Embryonic facial prominence (tissue), 1 donor: ENCODE data around the gene ADGRG6.
"Not testable (repeated sequence)": the region's sequence is repeated elsewhere in the genome, so short reads cannot be mapped to it uniquely, and the experiment has no call there.

Source experiments
- DNase-seq: peaks from one replicate; pipeline ENCODE4 v3.0.0-alpha.2; 2016; ENCODE audit errors: extremely low spot score

Gene ADGRG6

DNA sequence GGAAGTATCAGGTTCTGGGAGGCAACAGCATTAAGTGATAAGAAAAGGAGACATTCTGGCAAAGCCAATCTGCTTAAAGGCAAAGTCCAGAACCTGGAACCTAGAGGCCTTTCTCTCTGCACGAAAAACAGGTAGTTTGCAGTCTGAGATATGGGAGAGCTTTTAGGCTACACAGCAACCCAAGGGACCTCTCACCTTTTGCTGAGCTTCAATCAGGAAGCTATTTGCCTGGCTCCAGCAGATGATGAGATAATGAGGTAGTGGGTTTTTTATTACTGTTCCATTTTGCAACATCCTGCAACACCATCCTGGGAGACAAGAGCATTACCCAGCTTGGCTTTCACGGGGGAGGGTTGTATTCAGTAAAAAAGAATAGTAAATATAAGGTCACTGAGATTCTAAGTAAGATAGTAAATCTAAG is 143.1 kb downstream of the ADGRG6 start:
- no peak for DNase-seq

DNA sequence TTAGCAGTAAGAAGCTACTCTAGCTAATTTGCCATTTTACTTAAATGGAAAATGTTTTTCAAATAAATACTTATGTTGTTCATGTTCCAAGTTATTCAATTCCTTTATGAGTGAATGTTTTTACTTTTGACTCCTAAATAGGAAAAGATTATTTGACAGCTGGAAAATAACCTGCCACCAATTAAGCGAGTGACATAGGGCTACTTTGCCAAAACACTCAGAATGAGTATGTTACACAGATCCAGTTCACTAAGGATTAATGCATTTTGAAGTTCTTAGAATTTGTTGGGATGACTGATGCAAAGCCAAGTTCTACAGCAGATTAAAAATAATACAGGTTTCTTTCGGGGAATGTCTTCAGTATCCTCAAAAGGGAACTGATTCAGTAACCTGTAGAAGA is 144.4 kb downstream of the ADGRG6 start:
- no peak for DNase-seq

DNA sequence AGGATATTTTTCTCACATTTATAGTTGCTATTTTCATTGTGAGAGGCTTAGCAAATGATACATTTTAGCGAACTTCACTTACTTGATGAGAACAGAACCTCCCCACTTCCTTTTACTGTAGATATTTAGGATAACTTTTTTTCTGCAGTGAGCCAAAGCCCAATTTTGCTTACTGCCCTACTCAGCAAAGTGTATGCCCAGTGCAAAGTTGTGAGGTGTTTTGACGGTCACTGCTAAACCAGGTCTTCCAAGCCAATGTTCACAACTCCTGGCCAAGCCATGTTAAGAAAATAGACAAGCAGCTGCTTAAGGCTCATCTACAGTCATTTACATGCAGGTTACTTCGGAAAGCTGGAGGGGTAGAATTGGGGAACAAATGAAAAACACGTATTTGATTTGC is 144.8 kb downstream of the ADGRG6 start:
- no peak for DNase-seq

DNA sequence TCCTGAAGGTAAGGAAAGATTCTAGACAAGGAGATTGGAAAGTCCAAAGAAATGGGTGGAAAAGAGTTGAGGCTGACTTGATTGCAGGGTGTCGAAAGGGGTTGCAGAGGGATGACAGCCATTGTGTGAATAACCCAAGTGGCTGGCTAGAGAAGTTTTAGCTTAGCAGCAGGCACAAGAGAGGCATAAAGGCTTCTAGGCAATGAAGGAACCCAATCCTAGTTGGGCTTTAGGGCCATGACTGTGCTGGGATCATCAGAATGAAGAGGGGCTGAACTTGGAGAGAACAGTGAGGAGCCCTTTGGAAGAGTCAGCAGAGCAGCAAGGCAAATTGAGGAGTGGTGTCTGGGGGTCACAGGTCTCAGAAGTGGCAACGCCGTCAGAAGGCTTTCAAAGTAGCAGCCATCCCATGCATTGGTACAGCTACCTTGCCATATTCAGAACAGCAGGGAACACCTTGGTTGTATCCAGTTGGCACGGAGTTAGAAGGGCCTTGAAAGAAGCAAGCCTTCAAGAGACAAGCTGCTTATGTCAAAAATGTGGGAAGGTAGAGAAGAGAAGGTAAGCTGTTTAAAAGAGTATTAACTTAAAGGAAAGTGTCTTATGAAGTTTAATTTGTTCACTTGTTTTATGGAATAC is 146.4 kb downstream of the ADGRG6 start:
- DNase-seq = no peak

DNA sequence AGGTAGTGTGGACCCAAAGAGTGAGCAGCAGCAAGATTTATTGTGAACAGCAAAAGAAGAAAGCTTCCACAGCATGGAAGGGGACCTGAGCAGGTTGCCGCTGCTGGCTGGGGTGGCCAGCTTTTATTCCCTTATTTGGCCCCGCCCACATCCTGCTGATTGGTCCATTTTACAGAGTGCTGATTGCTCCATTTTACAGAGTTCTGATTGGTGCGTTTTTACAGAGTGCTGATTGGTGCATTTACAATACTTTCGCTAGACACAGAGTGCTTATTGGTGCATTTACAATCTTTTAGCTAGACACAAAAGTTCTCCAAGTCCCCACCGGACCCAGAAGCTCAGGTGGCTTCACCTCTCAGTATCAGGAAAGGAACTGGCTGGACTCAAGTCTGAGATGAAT is 149.0 kb downstream of the ADGRG6 start:
- not testable (repeated sequence) for DNase-seq

DNA sequence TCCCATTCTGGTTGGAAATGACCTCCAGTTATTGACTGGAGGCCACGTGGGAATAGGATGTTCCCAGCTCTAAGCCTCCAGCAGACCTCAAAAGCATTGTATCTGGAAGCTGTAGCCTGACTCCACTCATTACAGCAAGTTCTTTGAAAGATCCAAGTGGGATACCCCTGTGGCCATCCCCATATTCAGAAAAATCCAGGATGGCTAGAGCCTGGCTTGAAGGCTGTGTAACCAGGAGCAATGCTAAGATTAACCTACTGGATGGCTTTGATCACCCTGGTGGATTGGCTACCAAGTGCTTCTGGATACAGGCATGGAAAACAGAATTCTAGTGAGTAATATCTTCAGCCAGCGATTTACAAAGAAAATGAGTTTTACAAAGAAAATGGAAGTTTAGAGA is 151.2 kb downstream of the ADGRG6 start:
- no peak for DNase-seq

DNA sequence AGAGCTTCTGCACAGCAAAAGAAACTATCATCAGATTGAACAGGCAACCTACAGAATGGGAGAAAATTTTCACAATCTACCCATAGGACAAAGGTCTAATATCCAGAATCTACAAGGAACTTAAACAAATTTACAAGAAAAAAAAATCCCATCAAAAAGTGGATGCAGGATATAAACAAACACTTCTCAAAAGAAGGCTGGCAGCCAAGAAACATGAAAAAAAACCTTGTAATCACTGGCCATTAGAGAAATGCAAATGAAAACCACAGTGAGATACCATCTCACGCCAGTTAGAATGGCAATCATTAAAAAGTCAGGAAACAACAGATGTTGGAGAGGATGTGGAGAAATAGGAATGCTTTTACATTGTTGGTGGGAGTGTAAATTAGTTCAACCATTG is 152.4 kb downstream of the ADGRG6 start:
- not testable (repeated sequence) for DNase-seq

DNA sequence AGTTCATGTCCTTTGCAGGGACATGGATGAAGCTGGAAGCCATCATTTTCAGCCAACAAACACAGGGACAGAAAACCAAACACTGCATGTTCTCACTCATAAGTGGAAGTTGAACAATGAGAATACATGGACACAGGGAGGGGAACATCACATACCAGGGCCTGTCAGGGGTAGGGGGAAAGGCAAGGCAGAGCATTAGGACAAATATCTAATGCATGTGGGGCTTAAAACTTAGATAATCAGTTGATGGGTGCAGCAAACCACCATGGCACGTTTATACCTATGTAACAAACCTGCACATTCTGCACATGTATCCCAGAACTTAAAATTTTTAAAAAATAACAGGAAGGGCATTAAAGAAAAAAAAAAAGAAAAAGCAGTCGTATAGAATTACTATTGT is 153.0 kb downstream of the ADGRG6 start:
- DNase-seq = not testable (repeated sequence)

DNA sequence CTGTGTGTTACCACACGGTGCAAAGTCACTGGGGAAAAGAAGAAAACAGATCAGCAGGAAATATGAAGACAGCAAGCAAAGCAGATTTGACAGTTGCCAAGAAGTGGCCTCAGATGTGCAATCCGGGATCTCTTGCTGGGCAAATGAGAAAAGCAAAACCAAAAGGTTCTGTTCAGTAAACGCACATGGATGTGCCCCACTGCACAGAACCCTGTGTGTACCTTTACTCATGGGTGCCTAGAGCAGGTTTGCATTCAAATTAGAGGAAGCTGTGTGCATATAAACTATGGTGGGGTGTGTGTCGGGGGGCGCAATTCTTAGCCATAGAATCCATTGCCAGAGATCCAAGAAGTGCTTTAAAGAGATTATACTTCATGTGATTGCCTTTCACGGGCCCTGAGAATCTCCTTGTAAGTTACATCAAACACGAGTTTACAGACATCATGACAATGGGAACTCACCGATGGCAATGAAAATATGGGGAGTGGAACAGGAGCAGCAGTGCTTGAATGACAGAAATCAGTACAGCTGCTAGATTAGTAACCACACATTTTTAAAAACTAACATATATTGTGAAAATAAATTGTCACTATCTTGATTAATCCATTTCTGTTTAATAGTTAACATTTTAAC is 154.3 kb downstream of the ADGRG6 start:
- no peak for DNase-seq

DNA sequence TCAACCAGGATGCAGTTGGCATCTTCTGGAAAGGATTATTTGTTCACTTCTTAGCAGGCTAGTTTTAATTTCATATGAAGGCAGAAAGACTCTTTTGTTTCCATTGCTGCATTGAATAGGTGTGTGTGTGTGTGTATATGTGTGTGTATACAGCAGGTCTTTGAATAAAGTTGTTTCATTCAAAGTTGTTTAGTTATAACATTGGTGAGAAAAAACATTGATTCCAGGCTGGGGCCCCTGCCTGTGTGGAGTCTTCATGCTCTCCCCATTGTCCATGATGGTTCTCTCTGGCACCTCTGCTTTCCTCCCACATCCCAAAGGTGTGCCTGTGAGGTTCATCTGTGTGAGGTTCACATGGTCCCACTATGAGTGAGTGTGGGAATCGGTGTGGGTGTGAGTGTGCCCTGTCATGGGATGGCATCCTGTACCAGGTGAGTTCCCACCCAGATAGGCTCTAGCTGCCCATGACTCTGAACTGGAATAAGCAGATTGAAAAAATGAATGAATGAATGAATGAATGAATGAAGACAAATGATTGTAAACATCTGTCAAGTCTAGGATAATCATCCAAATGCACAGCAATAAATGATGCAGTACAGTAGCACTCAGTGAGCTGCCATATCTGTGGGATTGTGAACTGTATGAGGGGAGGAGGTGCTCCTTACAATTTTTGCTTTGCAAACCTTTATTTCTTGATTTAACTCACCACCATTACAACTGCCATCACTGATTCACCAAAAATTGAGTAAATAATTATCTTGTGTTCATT is 156.0 kb downstream of the ADGRG6 start:
- DNase-seq = no peak

DNA sequence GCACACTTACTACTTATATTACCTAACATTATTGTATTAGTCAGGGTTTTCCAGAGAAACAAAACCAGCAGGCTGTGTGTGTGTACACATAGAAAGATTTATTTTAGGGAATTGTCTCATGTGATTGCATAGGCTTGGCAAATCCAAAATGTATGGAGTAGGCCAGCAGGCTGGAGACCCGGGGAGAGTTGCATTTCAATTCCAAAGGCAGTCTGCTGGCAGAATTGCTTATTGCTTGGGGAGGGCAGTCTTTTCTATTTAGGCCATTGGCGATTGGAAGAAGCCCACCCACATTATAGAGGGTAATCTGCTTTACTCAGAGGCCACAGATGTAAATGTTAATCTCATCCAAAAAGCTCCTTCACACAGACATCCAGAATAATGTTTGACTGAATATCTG is 157.0 kb downstream of the ADGRG6 start:
- DNase-seq = no peak

DNA sequence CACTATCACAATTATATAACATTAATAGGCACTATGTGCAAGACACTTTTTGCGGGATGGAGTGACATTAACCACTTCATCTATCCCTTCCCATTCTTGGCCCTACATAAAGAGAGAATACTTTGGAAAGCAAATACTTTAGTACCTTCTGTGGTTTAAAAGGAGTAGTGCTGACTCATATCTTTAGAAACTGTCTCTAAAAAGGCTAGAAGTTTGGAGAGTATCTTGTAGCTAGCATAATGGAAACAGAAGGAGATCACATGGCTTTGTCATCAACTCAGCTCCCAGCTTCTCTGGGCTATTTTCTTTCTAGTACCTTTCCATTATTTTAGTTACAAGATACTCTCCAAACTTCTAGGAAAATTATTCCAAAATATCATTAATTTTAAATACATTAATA is 157.5 kb downstream of the ADGRG6 start:
- no peak for DNase-seq

DNA sequence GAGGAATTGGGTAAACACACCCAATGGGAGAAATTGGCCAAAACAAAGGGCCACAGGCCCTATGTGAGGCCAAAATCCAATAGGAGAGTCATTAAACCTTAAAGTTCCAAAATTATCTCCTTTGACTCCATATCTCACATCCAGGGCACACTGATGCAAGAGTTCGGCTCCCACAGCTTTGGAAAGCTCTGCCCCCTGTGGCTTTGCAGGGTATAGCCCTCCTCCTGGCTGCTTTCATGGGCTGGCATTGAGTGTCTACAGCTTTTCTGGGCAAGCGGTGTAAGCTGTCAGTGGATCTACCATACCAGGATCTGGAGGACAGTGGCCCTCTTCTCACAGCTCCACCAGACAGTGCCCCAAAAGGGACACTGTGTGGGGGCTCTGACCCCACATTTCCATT is 160.5 kb downstream of the ADGRG6 start:
- DNase-seq = no peak

DNA sequence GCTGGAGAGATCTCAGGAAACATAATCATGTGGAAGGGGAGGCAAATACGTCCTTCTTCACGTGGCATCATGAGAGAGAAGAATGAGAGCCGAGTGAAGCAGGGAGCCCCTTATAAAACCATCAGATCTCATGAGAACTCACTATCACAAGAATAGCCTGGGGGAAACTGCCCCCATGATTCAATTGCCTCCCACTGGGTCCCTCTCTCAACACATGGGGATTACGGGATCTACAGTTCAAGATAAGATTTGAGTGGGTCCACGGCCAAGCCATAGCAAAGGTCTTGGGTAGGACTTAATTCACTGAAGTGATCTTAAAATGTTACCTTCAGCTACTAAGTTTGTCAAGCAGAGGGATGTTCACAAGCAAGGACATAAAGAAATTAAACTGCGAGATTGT is 162.2 kb downstream of the ADGRG6 start:
- DNase-seq = no peak

DNA sequence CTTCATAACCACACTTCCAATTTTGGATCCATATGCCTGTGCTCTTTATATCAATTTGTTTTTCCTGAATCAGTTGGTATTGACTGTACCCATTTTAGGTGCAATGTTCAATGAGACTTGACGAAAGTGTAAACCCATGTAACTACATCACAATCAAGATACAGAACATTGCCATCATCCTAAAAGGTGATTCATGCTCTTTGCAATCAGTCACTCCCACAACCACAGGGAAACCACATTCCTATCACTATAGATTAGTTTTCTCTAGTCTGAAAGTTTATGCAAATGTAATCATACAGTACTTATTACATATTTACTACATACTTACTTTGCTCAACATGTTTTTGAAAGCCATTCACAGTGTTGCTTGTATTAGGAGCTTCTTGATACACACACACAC is 167.4 kb downstream of the ADGRG6 start:
- DNase-seq = no peak

DNA sequence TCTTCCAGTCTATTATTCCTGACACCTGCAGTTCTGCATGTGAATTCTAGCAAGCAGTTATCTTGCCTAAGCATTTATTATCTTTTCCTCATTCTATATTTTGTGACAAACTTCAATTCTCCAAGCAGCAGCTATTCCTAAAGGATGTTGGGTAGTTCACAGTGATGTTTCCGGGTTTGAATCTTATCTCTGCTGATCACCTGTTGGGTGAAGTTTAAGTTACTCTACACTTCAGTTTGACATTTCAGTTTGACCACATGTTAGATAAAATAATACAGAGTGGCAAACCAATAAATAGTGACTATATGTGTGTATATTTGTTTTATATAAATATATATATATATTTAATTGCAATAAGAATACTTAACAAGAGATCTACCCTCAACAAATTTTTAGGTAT is 168.6 kb downstream of the ADGRG6 start:
- DNase-seq = no peak

DNA sequence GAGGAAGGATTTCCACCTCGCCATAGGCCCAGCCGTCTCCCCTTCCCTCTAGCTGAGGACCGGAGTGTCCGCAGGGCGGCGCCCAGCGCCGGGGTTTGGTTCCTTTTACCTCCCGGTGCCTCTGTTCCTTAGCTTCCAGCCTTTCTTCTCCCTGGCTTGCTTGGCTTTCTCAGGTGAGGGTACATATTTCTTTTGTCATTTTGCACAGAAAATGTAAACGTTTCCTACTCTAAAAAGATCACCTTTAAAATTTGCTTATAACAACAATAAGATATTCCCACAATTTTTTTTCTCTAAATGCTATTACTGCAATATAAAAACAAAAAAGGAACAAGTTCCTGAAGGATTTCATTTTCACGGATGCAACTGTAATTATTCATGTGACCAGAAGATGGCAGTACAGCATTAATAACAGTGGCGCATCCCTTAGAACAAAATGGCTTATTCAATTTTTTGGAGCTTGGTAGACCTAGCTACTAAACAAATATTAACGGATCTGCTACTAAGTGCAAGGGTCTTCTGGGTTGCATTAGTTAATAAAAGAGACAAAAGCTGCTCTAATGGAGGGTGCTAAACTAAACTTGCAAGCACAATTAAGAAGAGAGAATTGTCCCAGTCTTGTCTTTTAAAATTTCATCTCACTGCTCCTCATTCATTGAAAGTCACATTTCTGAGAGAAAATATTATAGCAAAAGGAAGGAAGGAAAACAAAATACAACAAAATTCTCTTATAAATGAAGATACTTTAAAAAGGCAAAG is 172.9 kb downstream of the ADGRG6 start:
- peak; percentile 70 for DNase-seq

DNA sequence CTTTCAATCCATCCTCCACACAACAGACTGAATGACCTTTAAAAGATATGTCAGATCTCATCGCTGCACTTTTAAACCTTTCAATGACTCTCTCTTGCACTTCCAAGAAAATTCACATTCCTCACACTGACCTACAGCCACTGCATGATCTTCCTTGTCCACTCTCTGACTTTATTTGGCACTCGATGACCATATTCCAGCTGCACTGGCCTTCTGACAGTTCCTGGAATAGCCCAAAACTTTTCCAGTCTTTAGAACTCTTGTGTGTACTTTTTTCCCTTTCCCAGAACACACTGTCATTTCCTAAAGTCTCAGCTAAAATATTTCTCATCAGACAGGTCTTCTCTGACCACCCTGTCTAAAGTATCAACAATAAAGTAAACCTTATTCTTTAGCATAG is 174.6 kb downstream of the ADGRG6 start:
- no peak for DNase-seq

DNA sequence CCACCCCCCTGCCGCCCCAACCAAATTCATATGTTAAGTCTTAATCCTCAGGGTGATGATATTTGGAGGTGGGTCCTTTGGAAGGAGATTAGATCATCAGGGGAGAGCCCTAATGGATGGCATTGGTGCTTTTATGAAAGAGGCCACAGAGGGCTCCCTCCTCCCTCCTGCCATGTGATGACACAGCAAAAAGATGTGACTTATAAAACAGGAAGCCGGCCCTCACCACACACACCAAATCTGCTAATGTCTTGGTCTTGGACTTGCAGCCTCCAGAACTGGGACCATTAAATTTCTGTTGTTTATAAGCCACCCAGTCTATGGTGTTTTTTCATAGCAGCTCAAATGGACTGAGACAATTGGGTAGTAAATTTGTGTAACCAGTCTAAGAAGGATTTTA is 176.3 kb downstream of the ADGRG6 start:
- DNase-seq = no peak

DNA sequence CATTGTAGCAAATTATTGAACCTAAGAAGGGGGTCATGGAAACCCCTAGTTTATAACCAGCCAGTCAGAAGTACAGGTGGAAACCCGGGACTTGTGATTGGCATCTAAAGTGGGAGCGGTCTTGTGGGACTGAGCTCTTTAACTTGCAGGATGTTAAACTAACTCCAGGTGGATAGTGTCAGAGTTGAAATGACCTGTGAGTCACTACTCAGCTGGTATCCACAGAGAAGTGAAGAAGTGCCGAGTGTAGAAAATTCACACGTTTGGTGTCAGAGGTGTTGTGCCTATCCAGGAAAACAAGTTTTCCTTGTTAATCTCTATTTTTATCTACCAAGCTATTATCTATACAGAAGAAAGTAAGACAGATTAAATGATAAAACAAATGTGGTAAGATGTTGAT is 179.7 kb downstream of the ADGRG6 start:
- DNase-seq = no peak

DNA sequence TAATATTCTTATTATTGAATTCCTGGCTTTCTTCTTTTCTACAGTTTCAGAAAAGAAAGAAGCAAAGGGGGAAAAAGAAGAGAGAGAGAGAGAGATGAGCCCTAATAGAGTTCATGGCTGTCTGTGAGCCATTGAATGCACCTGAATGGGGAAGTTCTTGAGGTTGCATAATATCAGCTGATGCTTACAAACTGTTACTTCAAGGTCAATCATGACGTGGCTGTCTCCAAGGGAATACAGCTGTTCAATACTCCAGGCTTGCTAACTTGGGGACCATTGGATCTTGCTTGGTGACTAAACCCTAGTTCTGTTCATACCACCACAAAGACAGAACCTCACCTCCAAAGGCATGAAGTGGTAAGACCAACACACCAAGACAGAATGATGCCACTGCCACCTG is 180.4 kb downstream of the ADGRG6 start:
- DNase-seq = no peak

DNA sequence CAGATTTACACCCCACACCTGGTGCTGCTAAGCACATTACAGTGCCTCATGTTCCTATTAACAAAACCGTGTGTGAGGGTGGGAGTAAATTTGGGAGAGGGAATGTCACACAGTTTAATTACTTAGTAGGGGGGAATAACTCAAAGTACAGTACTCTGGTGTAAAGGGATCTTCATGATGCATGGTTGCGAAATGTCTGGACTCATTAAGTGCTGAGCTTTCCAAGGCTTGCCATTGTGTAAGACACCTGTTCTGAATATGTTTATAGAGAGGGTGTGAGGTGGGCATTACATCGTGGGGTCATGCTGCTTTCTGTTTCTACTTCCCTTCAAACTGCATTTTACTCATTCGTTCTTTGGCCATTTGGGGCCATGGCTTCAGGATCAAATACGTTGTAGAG is 181.2 kb downstream of the ADGRG6 start:
- no peak for DNase-seq
